ENCODE measurements around the gene ACTG1.
"Not testable (repeated sequence)": the region's sequence is repeated elsewhere in the genome, so short reads cannot be mapped to it uniquely, and the experiment has no call there.

The ACTG1 gene

DNA sequence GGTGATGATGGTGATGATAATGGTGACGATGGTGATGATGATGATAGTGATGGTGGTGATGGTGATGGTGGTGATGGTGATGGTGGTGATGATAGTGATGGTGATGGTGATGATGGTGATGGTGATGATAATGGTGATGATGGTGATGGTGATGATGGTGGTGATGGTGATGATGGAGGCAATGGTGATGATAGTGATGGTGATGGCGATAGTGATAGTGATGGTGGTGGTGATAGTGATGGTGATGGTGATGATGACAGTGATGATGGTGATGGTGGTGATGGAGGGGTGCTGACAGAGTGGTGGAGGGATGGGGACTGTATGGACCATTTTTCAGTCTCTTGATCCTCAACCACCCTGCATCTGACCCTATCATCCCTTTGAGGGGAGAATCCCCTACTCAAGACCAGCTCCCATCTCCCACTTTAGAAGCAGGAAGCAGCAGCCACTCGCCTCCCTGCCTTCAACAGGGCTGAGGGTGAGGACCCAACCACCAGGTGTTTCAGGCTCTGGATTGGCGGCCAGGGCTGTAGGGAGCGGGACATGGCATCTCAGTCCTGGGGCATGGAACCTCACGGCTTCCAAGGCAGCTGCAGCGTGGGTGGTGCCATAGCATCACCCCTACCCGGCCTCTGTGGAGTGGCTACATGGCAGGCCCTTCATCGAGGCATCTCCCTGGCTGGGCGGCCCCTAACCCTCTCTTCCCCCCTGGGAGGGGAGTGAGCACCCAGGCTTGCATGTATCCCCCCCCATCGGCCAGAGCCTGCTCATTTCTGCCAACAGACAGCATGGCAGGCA, 20.1 kb upstream of the ACTG1 start:
- no peak for DNase-seq (ENCODE audit: low spot score)

DNA sequence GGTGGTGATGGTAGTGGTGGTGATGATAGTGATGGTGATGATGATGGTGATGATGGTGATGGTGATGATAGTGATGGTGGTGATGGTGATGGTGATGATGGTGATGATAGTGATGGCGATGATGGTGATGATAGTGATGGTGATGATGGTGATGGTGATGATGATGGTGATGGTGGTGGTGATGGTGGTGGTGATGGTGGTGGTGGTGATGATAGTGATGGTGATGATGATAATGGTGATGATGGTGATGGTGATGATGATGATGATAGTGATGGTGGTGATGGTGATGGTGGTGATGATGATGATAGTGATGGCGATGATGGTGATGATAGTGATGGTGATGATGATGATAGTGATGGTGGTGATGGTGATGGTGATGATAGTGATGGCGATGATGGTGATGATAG, 19.4 kb upstream of the ACTG1 start:
- DNase-seq (ENCODE audit: low spot score): not testable (repeated sequence)

DNA sequence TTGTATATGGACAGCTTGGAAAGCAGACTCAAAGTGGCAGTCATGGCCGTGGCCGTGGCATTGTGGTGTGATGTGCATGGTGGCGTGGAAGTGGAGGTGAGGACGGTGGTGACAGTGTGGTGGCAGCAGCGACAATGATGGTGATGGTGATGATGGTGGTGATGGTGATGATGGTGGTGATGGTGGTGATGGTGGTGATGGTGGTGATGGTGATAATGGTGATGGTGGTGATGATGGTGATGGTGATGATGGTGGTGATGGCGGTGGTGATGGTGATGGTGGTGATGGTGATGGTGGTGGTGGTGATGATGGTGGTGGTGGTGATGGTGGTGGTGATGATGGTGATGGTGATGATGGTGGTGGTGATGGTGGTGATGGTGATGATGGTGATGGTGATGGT, 18.4 kb upstream of the ACTG1 start:
- DNase-seq (ENCODE audit: low spot score): not testable (repeated sequence)

GRCh38 chr17:81529437-81529803, 16.8 kb upstream of the ACTG1 start:
- DNase-seq (ENCODE audit: low spot score): no peak

DNA sequence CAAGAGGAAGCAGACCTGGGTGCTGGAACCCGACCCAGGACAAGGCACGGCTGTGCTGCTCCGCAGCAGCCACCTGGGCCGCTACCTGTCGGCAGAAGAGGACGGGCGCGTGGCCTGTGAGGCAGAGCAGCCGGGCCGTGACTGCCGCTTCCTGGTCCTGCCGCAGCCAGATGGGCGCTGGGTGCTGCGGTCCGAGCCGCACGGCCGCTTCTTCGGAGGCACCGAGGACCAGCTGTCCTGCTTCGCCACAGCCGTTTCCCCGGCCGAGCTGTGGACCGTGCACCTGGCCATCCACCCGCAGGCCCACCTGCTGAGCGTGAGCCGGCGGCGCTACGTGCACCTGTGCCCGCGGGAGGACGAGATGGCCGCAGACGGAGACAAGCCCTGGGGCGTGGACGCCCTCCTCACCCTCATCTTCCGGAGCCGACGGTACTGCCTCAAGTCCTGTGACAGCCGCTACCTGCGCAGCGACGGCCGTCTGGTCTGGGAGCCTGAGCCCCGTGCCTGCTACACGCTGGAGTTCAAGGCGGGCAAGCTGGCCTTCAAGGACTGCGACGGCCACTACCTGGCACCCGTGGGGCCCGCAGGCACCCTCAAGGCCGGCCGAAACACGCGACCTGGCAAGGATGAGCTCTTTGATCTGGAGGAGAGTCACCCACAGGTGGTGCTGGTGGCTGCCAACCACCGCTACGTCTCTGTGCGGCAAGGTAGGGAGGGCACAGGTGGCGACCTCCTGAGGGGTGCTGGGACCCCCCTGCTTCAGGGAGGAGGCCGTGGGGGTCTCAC, 16.2 kb upstream of the ACTG1 start:
- DNase-seq (ENCODE audit: low spot score): no peak

DNA sequence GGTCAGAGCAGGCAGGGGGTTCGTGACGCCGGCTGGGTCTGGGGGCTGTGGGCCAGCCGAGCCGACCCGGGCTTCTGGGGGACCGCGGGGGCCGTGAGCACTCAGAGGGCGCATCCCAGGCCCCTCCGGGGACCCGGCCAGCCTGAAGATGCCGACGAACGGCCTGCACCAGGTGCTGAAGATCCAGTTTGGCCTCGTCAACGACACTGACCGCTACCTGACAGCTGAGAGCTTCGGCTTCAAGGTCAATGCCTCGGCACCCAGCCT, 15.7 kb upstream of the ACTG1 start:
- no peak for DNase-seq (ENCODE audit: low spot score)

DNA sequence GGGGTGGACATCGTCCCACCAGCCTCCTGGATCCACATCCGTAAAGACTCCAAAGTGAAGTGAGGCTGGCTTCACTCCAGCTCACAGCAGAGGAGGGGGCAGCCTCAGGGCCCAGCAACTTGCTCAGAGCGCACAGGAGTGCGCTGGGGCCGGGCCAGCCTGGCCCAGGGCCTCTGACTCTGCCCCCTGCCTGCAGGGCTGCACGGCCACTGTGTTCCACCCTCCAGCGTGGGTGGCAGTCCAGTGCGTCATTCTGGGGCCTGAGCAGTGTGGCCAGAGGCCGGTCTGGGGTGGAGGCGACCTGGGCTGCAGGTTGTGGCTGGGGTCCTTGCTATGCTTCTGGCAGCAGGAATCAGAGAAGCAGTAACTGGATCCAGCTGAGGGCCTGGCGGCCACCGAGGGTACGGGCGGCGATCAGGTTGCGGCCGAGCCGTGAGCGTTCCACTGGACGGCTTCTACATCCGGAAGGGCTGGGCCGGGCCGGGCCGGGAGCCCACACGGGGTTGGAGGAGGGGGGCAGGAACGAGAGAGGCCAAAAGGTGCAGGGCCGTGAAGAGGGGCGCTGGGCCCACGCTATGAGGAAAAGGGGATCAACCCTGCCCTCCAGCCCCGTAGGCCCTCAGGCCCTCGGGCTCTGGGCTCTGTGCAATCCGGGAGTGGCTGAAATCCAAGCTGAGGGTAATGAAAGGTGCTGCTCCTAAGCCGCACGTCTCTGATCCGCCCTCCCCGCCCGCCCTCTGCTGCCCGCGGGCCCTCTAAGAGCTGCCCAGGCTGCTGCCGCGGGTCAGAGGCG, 15.2 kb upstream of the ACTG1 start, which contains the start of gene FSCN2:
FSCN2 (plus strand) TSS at position 787 of the 793 bp plus-strand sequence. CDS start 155 bp downstream, outside the sequence.
- DNase-seq (ENCODE audit: low spot score): no peak

- DNase-seq (ENCODE audit: low spot score): no peak
Observed at GRCh38 chr17:81526662-81527571, 14.3 kb upstream of the ACTG1 start.

- DNase-seq (ENCODE audit: low spot score): no peak
Observed at GRCh38 chr17:81524865-81525159, 12.2 kb upstream of the ACTG1 start.

DNA sequence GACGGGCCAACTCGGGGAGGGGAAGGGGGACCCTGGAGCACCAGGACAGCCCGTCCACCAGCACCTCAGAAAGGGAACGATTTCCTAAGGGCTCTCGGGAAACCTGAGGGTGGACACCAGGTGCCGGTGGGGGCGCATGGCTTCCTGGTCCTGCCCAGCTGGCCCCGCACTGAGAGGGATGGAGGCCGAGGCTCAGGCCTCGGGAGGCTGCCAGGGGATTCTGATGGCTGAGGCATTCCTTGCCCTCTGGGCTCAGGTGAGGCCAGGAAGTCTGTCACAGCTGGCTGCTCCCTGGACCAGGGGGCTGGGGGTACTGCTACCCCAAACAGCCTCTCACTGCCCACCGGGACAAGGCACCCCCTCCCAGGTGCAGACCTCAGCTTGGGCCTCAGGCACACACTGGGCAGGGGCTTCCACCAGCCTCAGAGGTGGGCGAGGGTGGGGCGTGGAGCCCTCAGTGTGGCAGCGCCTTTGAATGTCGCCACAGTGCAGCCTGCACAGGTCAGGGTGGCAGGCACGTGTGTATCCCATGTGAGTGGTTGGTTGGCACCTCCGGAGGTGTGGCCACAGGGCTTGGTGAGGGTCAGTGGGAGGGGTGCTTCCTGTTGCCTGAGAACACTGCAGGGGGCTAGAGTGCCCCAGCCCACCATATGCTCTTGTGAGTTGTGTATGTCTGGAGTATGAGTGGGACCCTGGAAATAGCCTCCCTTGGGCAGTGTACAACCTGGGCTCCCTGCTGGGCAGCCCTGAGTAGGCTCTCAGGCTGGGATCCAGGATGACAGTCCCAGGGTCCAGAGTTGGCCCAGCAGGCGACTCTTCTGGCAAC, 11.7 kb upstream of the ACTG1 start:
- DNase-seq (ENCODE audit: low spot score): no peak

DNA sequence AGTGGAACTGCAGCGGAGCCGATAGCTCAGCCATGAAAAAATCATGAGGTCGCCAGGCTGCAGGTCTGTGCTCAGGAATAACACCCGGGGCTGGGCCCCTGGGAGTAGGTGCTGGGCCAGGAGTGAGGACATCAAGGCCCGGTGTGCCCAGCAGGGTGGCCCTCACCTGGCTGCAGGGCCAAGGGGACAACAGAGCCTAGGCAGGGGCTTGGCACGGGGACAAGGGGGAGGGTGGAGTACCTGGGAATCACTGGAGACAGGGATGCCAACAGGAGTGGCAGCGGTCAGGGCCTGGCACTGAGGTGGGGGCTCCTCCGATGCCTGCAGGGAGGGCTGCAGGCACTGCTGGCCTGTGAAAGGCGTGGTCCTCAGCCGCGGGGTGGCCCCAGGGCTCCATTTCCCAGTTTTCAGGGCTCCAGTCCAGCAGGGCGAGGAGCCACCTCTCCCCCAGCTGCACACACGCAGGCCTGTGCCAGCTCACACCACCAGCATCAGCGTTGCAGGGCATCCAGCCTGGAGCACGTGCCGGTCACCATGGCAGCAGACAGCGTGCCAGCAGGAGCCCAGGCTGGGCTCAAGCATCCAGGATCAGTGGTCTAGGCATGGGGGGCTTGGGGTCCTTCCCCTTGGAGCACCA, 10.9 kb upstream of the ACTG1 start:
- no peak for DNase-seq (ENCODE audit: low spot score)

DNA sequence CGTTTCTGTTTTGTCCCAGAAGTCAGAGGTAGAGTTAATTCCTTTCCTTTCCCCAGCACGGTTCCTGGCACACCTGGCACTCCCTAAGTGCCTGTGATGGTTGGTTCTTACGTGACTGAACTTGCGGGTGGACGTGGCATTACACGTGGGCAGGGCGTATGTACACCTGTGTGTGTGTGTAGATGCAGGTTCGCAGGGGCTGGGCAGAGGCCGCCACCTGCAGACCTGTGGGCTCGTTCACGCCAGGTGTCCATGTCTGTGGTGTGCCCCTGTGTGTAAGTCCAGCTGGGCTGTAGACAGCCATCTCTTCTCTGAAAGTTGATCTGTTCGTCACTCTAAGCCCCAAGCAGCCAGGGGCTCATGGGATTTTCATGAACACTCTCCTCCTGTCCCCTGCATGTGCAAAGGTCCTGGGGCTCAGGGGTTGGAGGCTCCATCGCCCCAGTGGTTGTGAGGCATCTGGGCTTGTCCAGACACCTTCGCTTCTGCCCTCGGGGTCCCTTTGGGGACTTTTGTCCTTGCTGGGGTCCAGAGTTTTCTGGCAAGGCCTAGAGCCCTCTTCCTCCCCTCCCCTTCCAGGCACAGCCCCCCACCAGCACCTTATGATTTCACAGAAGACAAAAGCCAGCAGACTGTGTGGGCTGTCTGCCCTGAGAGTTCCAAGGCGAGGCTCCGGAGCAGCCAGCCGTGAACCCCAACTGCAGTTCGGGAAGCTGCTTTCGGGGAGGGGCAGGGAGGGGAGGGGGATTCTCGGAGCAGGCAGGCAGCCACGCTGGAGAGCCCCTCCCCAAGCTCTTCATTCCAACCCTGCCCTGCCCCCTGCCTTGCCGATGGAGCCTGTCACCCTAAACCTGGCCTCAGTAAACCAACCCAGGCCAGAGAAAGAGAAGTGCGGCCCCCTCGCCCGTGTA, 10.1 kb upstream of the ACTG1 start:
- no peak for DNase-seq (ENCODE audit: low spot score)

GRCh38 chr17:81520021-81520901, 7.7 kb upstream of the ACTG1 start:
- DNase-seq (ENCODE audit: low spot score): no peak

GRCh38 chr17:81519284-81520020, 6.9 kb upstream of the ACTG1 start:
- DNase-seq (ENCODE audit: low spot score): no peak

DNA sequence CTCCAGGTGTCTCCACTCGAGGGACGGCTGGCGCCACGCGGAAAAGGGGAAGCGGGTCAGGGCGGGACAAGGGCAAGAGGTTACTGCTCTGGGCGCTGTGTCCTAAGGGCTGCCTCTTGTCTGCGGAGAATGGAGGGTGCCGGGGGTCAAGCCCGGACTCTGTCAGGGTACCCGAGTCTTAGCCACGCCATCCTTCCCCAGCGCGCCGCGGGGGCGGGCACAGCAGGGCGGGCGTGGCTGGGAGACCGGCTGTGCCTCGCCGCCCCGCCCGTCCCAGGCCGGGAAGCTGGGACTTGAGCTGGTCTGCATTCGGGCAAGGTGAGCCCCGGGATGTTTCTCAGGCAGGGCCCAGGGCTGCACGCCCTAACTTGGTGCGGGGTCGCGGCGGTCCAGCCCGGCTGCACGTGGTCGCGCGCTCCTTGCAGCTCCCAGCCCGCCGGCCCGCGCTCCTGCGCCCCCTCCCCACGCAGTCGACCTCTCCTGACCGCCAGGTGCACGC, 6.2 kb upstream of the ACTG1 start:
- no peak for DNase-seq (ENCODE audit: low spot score)

- DNase-seq (ENCODE audit: low spot score): no peak
Observed at GRCh38 chr17:81518113-81518784, 5.7 kb upstream of the ACTG1 start.

All from COLO829 (cell line).